ENCODE results near the gene SERPINI1.

- TF ChIP-seq ZFP30 (CRISPR knock-in tag; IDR thresholded peaks at IDR 0.05) (no peak), ZC3H10 (CRISPR knock-in tag; IDR thresholded peaks at IDR 0.05) (no peak), ISL1 (CRISPR knock-in tag; IDR thresholded peaks at IDR 0.05) (no peak), SNAI2 (CRISPR knock-in tag; IDR thresholded peaks at IDR 0.05) (no peak), ARNTL (CRISPR knock-in tag; IDR thresholded peaks at IDR 0.05; ENCODE audit: borderline replicate concordance, low read depth) (no peak), PATZ1 (CRISPR knock-in tag; IDR thresholded peaks at IDR 0.05; ENCODE audit: borderline replicate concordance) (no peak), CREB5 (CRISPR knock-in tag; IDR thresholded peaks at IDR 0.05; ENCODE audit: low read depth) (no peak), RARB (CRISPR knock-in tag; IDR thresholded peaks at IDR 0.05) (no peak)
Measured at GRCh38 chr3:167870181-167870580, 134.7 kb downstream of the SERPINI1 start.

Data from SK-N-SH treated with all-trans-retinoic acid at 6 μM for 48 hours (cell line).